Fibroblast of villous mesenchyme (primary cell): Measurements from ENCODE around the gene KSR2. TPM values are rescaled to one million over a fixed set of nuclear protein-coding genes. Genes with fewer than 3 reads are reported as not detected.

Experiments
- DNase-seq: peaks from one replicate; pipeline ENCODE4 v3.0.0-alpha.2; 2010; ENCODE audit warnings: low read depth
- H3K4me3 ChIP-seq: 2 replicates; pipeline ENCODE4 v1.5.1; 2011; ENCODE audit warnings: low read depth, mild to moderate bottlenecking, low read length
- total RNA-seq: library from RNA; depleted of rRNA; stranded (reverse); fragments of >200 nt; gene quantifications from 2 replicates; pipeline ENCODE4 v1.2.3, GENCODE V29; 2012
- TF ChIP-seq, protein P1 (sequence below): IDR thresholded peaks from 2 replicates; pipeline ENCODE4 v1.5.1; 2012; ENCODE audit warnings: low read depth, mild to moderate bottlenecking, low read length; ENCODE audit not compliant: insufficient read depth

The KSR2 gene
- total RNA-seq, 1 donor: not detected

DNA sequence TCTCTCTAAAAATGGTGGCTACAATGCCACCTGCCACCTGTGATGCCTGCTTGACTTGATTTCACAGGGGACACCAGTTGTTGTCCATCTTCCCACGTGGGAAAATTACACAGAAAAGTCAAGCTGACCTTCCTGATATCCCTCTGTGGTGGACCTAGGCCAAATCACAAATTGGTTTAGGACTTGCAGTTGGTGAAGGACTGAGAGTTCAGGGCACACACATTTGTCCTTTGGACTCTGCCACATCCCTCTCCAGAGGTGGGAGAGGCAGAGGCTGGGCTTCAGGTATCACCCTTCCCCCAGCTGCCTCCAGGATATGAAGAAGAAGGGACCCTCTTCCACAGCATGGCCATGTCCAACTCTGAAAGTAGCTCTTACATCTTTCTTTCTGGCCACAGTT is 551.8 kb downstream of the KSR2 start:
- no peak overlapping the region for H3K4me3 ChIP-seq
- DNase-seq: no peak
- TF ChIP-seq, protein P1, sequence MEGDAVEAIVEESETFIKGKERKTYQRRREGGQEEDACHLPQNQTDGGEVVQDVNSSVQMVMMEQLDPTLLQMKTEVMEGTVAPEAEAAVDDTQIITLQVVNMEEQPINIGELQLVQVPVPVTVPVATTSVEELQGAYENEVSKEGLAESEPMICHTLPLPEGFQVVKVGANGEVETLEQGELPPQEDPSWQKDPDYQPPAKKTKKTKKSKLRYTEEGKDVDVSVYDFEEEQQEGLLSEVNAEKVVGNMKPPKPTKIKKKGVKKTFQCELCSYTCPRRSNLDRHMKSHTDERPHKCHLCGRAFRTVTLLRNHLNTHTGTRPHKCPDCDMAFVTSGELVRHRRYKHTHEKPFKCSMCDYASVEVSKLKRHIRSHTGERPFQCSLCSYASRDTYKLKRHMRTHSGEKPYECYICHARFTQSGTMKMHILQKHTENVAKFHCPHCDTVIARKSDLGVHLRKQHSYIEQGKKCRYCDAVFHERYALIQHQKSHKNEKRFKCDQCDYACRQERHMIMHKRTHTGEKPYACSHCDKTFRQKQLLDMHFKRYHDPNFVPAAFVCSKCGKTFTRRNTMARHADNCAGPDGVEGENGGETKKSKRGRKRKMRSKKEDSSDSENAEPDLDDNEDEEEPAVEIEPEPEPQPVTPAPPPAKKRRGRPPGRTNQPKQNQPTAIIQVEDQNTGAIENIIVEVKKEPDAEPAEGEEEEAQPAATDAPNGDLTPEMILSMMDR: no peak

DNA sequence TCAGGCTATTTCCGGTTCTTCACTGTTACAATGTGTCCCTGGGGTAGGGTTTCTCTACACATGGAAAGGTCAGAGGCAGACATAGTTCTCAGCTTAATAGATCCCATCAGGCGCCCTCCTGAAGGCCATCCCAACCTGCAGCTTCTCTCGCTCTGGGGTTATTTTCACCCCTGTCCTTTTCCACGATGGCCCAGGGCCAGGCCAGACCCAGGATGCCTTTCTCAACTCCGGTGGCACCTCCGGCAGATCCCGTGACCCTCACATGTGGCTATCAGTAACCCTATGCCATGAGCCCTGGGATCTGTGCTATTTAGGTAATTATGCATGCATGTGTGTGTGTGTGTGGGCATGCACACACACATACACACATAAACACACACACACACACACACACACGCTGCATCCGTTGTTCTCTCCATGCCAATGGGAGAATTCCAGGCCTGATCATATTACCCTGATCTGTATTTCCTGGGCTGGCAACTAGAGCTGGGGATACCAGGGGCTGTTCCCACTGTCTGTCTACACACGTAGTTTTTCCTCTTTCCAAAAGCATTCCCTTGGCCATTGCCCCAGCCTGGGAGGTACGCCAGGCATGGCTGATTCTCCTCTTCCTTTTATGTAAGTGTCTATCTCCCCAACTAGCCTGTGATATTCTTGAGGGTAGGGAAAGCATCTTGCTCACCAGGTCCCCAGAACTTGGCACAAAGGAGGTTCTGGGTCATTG is 556.2 kb downstream of the KSR2 start:
- TF ChIP-seq, protein P1: no peak
- no peak for DNase-seq
- H3K4me3 ChIP-seq: no peak overlapping the region

DNA sequence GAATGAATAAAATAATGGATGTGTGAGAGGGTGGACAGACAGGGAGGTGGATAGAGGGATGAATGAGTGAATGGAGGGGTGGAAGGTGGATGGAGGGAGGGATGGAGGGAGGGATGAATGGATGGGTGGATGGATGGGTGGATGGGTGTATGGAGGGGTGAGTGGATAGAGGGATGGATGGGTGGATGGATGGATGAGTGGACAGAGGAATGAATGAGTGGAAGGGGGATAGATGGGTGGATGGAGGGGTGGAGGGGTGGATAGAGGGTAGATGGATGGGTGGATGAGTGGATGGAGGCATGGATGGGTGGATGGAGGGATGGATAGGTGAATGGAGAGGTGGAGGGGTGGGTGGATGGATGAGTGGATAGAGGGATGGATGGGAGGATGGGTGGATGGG is 559.5 kb downstream of the KSR2 start:
- TF ChIP-seq, protein P1: no peak
- DNase-seq: no peak
- no peak overlapping the region for H3K4me3 ChIP-seq

DNA sequence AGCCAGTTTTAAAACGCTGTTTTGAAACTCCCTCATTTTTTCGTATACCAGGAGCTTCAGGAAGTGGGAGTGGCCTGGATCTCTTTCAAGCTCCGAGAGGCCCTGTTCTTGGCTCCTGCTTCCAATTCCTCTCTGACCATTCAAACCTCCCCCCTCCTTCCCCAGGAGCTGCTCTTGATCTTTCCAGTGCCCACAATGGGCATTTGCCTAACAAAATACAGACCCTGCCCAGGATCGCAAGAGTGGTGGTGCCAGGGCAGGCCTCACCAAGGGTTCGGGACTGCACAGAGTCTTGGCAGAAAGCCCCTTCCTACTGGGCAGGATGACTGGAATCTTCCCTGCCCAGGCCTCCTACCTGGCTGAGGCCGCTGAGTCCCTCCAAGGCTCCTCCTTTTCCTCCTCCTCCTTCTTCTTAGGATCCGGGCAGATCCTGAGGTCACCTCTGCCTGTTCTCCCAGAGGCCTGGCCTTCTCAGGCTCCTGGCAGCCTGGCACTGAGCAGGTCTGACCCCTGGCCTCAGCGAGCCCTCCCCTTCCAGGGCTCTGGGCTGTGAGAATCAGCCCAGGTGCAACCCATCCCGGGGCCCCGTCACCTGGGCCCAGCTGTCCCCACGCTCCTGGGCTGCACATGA is 560.5 kb downstream of the KSR2 start:
- no peak overlapping the region for H3K4me3 ChIP-seq
- no peak for DNase-seq
- TF ChIP-seq, protein P1: no peak

DNA sequence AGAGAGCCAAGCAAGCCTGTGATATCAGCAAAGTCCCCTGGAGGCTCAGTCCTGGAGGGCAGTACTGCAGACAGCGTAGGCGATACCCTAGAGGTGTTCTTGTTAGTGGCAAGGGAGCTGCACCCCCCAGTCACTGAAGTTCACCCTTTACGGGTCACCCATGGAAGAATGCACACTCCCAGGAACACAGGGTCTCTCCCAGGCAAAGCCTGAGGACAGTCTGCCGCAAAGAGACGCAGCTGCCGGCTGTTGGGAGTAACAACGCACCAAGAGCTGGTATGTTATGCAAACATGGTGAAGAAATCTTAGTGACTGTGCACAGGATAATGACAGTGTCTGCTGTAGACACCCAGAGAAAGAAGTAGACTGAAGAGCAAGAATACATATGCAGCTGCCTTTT is 563.9 kb downstream of the KSR2 start:
- TF ChIP-seq, protein P1: no peak
- no peak for DNase-seq
- H3K4me3 ChIP-seq: no peak overlapping the region

DNA sequence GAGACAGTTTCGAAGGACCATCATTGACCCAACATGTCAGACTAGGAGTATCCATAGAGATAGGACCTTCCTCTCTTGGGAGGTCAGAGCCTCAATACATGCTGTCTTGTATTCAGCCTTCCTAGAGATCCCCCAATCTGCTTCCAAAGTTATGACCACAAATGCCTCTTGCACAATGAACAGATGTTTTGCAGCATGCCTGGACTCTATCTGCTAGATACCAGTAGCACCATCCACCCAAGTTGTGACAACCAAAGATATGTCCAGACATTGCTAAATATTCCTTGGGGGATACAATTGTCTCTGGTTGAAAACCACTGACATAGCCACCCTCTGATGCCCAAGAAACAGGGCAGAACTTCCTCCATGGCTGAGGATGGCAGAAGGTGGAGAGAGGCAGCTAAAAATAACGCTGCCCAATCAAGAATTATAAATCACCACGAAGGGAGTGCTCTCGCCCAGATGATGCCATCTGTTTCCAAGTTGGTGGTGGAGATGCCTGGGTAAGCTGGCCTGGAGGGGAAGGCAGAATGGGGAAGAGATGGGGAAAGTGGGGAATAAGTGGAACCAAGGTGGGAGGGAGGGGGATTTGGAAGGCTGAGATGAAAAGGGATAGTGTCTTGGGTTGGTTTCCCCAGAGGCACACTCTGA is 564.5 kb downstream of the KSR2 start:
- DNase-seq: no peak
- no peak overlapping the region for H3K4me3 ChIP-seq
- TF ChIP-seq, protein P1: no peak
